Glutamatergic neuron (in vitro differentiated cells): ENCODE measurements around the gene TRPV5. TPM values are rescaled to one million over a fixed set of nuclear protein-coding genes. Genes with fewer than 3 reads are reported as not detected.

Experiments used
- DNase-seq: peaks from one replicate; pipeline ENCODE4 v3.0.0; 2022
- H3K27ac Mint-ChIP-seq: one replicate; pipeline ENCODE4 v1.8.0; 2020; ENCODE audit warnings: mild to moderate bottlenecking, mixed read lengths, inconsistent platforms; ENCODE audit not compliant: unreplicated experiment
- H3K27me3 Mint-ChIP-seq: one replicate; pipeline ENCODE4 v1.8.0; 2020; ENCODE audit warnings: mild to moderate bottlenecking, moderate library complexity, mixed read lengths, inconsistent platforms; ENCODE audit not compliant: unreplicated experiment
- H3K36me3 Mint-ChIP-seq: one replicate; pipeline ENCODE4 v1.8.0; 2020; ENCODE audit warnings: mild to moderate bottlenecking, mixed read lengths, inconsistent platforms; ENCODE audit not compliant: unreplicated experiment
- H3K4me1 Mint-ChIP-seq: one replicate; pipeline ENCODE4 v1.8.0; 2020; ENCODE audit warnings: mild to moderate bottlenecking, low read depth, mixed read lengths, inconsistent platforms; ENCODE audit not compliant: unreplicated experiment
- H3K4me3 Mint-ChIP-seq: one replicate; pipeline ENCODE4 v1.8.0; 2020; ENCODE audit warnings: mild to moderate bottlenecking, mixed read lengths, inconsistent platforms; ENCODE audit not compliant: unreplicated experiment
- H3K9me3 Mint-ChIP-seq: one replicate; pipeline ENCODE4 v1.8.0; 2020; ENCODE audit warnings: mild to moderate bottlenecking, moderate library complexity, mixed read lengths, inconsistent platforms; ENCODE audit not compliant: unreplicated experiment
- CTCF ChIP-seq: fragments of 200-600 bp; sonication (generic); IDR thresholded peaks from one replicate; pipeline ENCODE4 v1.5.0; 2021; ENCODE audit not compliant: partially characterized antibody, unreplicated experiment
- total RNA-seq: library from RNA; stranded (reverse); fragmentation: NEBNext Ultra II Directional; extraction: Animal tissue kit (Norgen Biotek cat#: 25700); gene quantifications from one replicate; pipeline ENCODE4 v1.2.1, GENCODE V29; 2021; ENCODE audit not compliant: unreplicated experiment

TRPV5 gene
- total RNA-seq, 1 donor from 2014 or later = 0.15 TPM

GRCh38 chr7:142885311-142886230 lies 48.0 kb downstream of the TRPV5 start, which contains the start of gene TRPV6:
TRPV6 (minus strand) TSS chr7:142885745.
- Mint-ChIP-seq H3K36me3 (no peaks in the 10 kb centered on the region), H3K4me1 (peaks cover 2% of the 10 kb centered on the region), H3K4me3 (no peak within 1 kb of the TSS), H3K27ac (no peak within 1 kb of the TSS), H3K27me3 (peaks cover 5% of the 10 kb centered on the region), H3K9me3 (peaks cover 4% of the 10 kb centered on the region)
- TF ChIP-seq CTCF = no peak
- no peak for DNase-seq

DNA sequence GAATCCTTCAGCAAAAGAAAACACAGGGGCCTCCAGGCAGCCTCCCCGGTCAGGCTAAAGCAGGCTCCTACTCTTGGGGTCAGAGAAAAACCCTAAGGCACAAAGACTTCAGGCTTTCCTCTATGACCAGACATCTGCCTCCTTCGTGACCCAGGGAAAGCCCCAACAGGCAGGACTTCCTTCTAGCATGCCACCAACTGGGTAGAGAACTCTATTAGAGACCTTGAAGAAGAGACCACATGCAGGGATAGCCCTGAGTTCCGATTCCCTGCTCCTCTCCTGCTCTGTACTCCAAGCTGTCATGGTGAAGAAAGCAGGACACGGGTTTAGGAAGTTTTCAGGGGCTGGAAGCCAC lies 49.3 kb downstream of the TRPV5 start:
- Mint-ChIP-seq H3K36me3 (no peaks in the 10 kb centered on the region), H3K27me3 (peaks cover 4% of the 10 kb centered on the region), H3K4me3 (no peak overlapping the region), H3K27ac (no peak overlapping the region), H3K9me3 (peaks cover 4% of the 10 kb centered on the region), H3K4me1 (peaks cover 2% of the 10 kb centered on the region)
- no peak for TF ChIP-seq CTCF
- DNase-seq = no peak

- Mint-ChIP-seq H3K27me3 (peaks cover 2% of the 10 kb centered on the region), H3K4me3 (no peak overlapping the region), H3K27ac (no peak overlapping the region), H3K9me3 (peaks cover 4% of the 10 kb centered on the region), H3K36me3 (no peaks in the 10 kb centered on the region), H3K4me1 (peaks cover 2% of the 10 kb centered on the region)
- no peak for DNase-seq
- no peak for TF ChIP-seq CTCF
These were observed 49.8 kb downstream of the TRPV5 start for GRCh38 chr7:142883571-142884285.

- Mint-ChIP-seq H3K4me3 (no peak overlapping the region), H3K36me3 (no peaks in the 10 kb centered on the region), H3K9me3 (peaks cover 4% of the 10 kb centered on the region), H3K27ac (no peak overlapping the region), H3K4me1 (peaks cover 2% of the 10 kb centered on the region), H3K27me3 (peaks cover 2% of the 10 kb centered on the region)
- no peak for DNase-seq
- TF ChIP-seq CTCF = no peak
These were observed 50.4 kb downstream of the TRPV5 start for GRCh38 chr7:142883145-142883544.

DNA sequence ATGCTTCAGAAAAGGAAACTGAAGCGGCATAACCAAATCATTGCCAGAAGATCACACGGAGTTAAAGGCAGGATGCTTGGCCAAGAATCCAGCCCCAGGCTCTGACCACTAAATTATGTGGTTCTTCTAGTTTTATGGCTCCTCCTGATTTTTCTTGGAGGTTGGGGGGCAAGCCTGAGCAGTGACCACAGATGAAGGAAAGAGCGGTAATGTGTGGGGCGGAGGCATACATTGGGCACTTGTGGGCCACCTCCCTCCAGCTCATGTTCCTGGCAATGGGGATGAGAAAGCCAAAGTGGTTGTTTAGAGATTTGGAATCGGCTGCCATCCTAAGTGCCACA lies 51.2 kb downstream of the TRPV5 start:
- Mint-ChIP-seq H3K27ac (no peak overlapping the region), H3K9me3 (peaks cover 4% of the 10 kb centered on the region), H3K36me3 (no peaks in the 10 kb centered on the region), H3K27me3 (peaks cover 2% of the 10 kb centered on the region), H3K4me3 (no peak overlapping the region), H3K4me1 (peaks cover 2% of the 10 kb centered on the region)
- no peak for DNase-seq
- no peak for TF ChIP-seq CTCF
